ENCODE measurements around the gene SYT12.

Gene SYT12

GRCh38 chr11:67056267-67057204, 33.6 kb downstream of the SYT12 start, which contains the start of gene RHOD:
Gene RHOD (plus strand): TSS chr11:67056847. CDS start chr11:67056903, 56 bp downstream.
- peak; percentile 64 for DNase-seq
- Histone ChIP-seq H3K79me2 (ENCODE audit: low read length) (no peaks in the 10 kb centered on the region), H3K27me3 (replicated peaks; ENCODE audit: insufficient read depth, low read length) (no peaks in the 10 kb centered on the region), H4K20me1 (ENCODE audit: insufficient read depth, low read length) (no peaks in the 10 kb centered on the region), H2AFZ (ENCODE audit: low read length) (peak within 1 kb of the TSS; percentile 89), H3K4me3 (ENCODE audit: low read length) (peak within 1 kb of the TSS; percentile 77), H3K9me3 (replicated peaks; ENCODE audit: insufficient read depth, low read length) (no peaks in the 10 kb centered on the region), H3K9me2 (replicated peaks; ENCODE audit: insufficient read depth, low read length) (no peaks in the 10 kb centered on the region), H3K36me3 (replicated peaks; ENCODE audit: insufficient read depth, low read length) (no peaks in the 10 kb centered on the region), H3K4me1 (ENCODE audit: low read length) (peaks cover 28% of the 10 kb centered on the region), H3K4me2 (ENCODE audit: low read depth, low read length) (peak within 1 kb of the TSS; percentile 90), H3K9ac (ENCODE audit: low read length) (peak within 1 kb of the TSS; percentile 65), H3F3A (ENCODE audit: insufficient read depth, low read length) (peaks cover 10% of the 10 kb centered on the region), H3K27ac (ENCODE audit: low read length) (peak within 1 kb of the TSS; percentile 65)
- TF ChIP-seq CTCF (IDR thresholded peaks at IDR 0.05; ENCODE audit: low read length) (no peak), EZH2 (optimal IDR thresholded peaks at IDR 0.05; ENCODE audit: low read depth, low read length) (no peak), EZH2phosphoT487 (IDR thresholded peaks at IDR 0.05; ENCODE audit: low read length) (no peak)

- H3K4me1 ChIP-seq (ENCODE audit: low read length), result peaks cover 28% of the 10 kb centered on the region
- no peak for DNase-seq
- no peaks in the 10 kb centered on the region for H3K9me3 ChIP-seq (replicated peaks; ENCODE audit: insufficient read depth, low read length)
- H3F3A ChIP-seq (ENCODE audit: insufficient read depth, low read length), result peaks cover 10% of the 10 kb centered on the region
- no peaks in the 10 kb centered on the region for H3K27me3 ChIP-seq (replicated peaks; ENCODE audit: insufficient read depth, low read length)
- H3K27ac ChIP-seq (ENCODE audit: low read length), result no peak overlapping the region
- TF ChIP-seq EZH2 (optimal IDR thresholded peaks at IDR 0.05; ENCODE audit: low read depth, low read length) (no peak), EZH2phosphoT487 (IDR thresholded peaks at IDR 0.05; ENCODE audit: low read length) (no peak), CTCF (IDR thresholded peaks at IDR 0.05; ENCODE audit: low read length) (no peak)
- H3K79me2 ChIP-seq (ENCODE audit: low read length), result no peaks in the 10 kb centered on the region
- peak overlapping the region; percentile 90 for H3K4me2 ChIP-seq (ENCODE audit: low read depth, low read length)
- no peaks in the 10 kb centered on the region for H3K36me3 ChIP-seq (replicated peaks; ENCODE audit: insufficient read depth, low read length)
- peak overlapping the region; percentile 70 for H2AFZ ChIP-seq (ENCODE audit: low read length)
- H3K9me2 ChIP-seq (replicated peaks; ENCODE audit: insufficient read depth, low read length), result no peaks in the 10 kb centered on the region
- peak overlapping the region; percentile 77 for H3K4me3 ChIP-seq (ENCODE audit: low read length)
- H3K9ac ChIP-seq (ENCODE audit: low read length), result peak overlapping the region; percentile 65; the same call in 1 of the 2 replicates
- H4K20me1 ChIP-seq (ENCODE audit: insufficient read depth, low read length), result no peaks in the 10 kb centered on the region
These were observed 34.3 kb downstream of the SYT12 start for GRCh38 chr11:67057205-67057672.

GRCh38 chr11:67058506-67058905, 35.6 kb downstream of the SYT12 start:
- H3F3A ChIP-seq (ENCODE audit: insufficient read depth, low read length), result peaks cover 10% of the 10 kb centered on the region
- no peak overlapping the region for H2AFZ ChIP-seq (ENCODE audit: low read length)
- no peaks in the 10 kb centered on the region for H3K36me3 ChIP-seq (replicated peaks; ENCODE audit: insufficient read depth, low read length)
- no peak for DNase-seq
- H3K9me3 ChIP-seq (replicated peaks; ENCODE audit: insufficient read depth, low read length), result no peaks in the 10 kb centered on the region
- no peaks in the 10 kb centered on the region for H4K20me1 ChIP-seq (ENCODE audit: insufficient read depth, low read length)
- no peaks in the 10 kb centered on the region for H3K9me2 ChIP-seq (replicated peaks; ENCODE audit: insufficient read depth, low read length)
- no peak overlapping the region for H3K9ac ChIP-seq (ENCODE audit: low read length)
- no peaks in the 10 kb centered on the region for H3K27me3 ChIP-seq (replicated peaks; ENCODE audit: insufficient read depth, low read length)
- H3K4me1 ChIP-seq (ENCODE audit: low read length), result peaks cover 28% of the 10 kb centered on the region
- no peaks in the 10 kb centered on the region for H3K79me2 ChIP-seq (ENCODE audit: low read length)
- no peak overlapping the region for H3K27ac ChIP-seq (ENCODE audit: low read length)
- H3K4me3 ChIP-seq (ENCODE audit: low read length), result no peak overlapping the region
- H3K4me2 ChIP-seq (ENCODE audit: low read depth, low read length), result no peak overlapping the region
- TF ChIP-seq CTCF (IDR thresholded peaks at IDR 0.05; ENCODE audit: low read length), result no peak
- no peak for TF ChIP-seq EZH2phosphoT487 (IDR thresholded peaks at IDR 0.05; ENCODE audit: low read length)
- no peak for TF ChIP-seq EZH2 (optimal IDR thresholded peaks at IDR 0.05; ENCODE audit: low read depth, low read length)
